GM23248 (cell line): Measurements from ENCODE around the gene PINK1.

Source experiments
- EZH2 ChIP-seq: fragments of 200-600 bp; sonication (generic); IDR thresholded peaks from 2 replicates; pipeline ENCODE4 v1.6.1; 2018; ENCODE audit warnings: antibody characterized with exemption, mild to moderate bottlenecking; ENCODE audit not compliant: insufficient read depth, poor library complexity, severe bottlenecking
- EZH2phosphoT487 ChIP-seq: fragments of 200-600 bp; sonication (generic); IDR thresholded peaks from 2 replicates; pipeline ENCODE4 v1.6.1; 2018; ENCODE audit warnings: antibody characterized with exemption, moderate library complexity, mild to moderate bottlenecking, low read depth; ENCODE audit not compliant: insufficient read depth

DNA sequence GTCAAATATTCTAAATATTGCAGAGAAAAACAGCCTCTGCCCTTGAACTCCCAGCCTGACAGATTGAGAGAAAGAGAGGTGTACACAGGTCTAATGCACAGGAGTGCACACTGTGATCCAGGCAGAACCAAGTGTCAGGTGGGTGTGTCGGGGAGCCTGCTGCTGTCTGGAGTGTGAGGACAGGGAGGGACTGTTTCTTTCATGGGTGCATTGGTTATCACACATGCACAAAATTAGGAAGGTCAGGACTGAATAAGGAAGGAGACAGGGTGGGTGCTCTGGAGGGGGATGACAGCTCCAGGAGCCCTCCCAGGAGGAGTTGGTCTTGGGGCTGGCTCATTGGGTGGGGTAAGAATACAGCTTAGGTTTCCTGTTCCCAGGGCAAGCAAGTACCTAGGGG, 13.3 kb upstream of the PINK1 start:
- TF ChIP-seq EZH2phosphoT487 (no peak), EZH2 (no peak)
